Karpas-422 (cell line): ENCODE measurements around the gene CBL. TPM values are rescaled to one million over a fixed set of nuclear protein-coding genes. Genes with fewer than 3 reads are reported as not detected.
"Not testable (repeated sequence)": the region's sequence is repeated elsewhere in the genome, so short reads cannot be mapped to it uniquely, and the experiment has no call there.

ENCODE experiments used
- DNase-seq: peaks from one replicate; pipeline ENCODE4 v3.0.0-alpha.2; 2015
- H2AFZ ChIP-seq: fragments of 200-600 bp; sonication (generic); 2 replicates; pipeline ENCODE4 v1.6.1; 2014; ENCODE audit warnings: antibody characterized with exemption, low read length, mixed read lengths
- H3K27ac ChIP-seq: fragments of 200-600 bp; sonication (generic); 2 replicates; pipeline ENCODE4 v1.5.1; 2014; ENCODE audit warnings: mild to moderate bottlenecking, low read length, moderate library complexity
- H3K27me3 ChIP-seq: fragments of 200-600 bp; sonication (generic); 2 replicates; pipeline ENCODE4 v1.6.1; 2014; ENCODE audit warnings: low read length, mixed read lengths
- H3K36me3 ChIP-seq: fragments of 200-600 bp; sonication (generic); 2 replicates; pipeline ENCODE4 v1.6.1; 2014; ENCODE audit warnings: low read length, mixed read lengths; ENCODE audit not compliant: insufficient read depth
- H3K4me1 ChIP-seq: fragments of 200-600 bp; sonication (generic); 2 replicates; pipeline ENCODE4 v1.6.1; 2014; ENCODE audit warnings: mild to moderate bottlenecking, low read length, mixed read lengths
- H3K4me2 ChIP-seq: fragments of 200-600 bp; sonication (generic); 2 replicates; pipeline ENCODE4 v1.6.1; 2014; ENCODE audit warnings: low read length, low read depth, mild to moderate bottlenecking; ENCODE audit not compliant: poor library complexity, severe bottlenecking
- H3K4me3 ChIP-seq: fragments of 200-600 bp; sonication (generic); 2 replicates; pipeline ENCODE4 v1.5.1; 2014; ENCODE audit warnings: mild to moderate bottlenecking, antibody characterized with exemption, low read length, mixed read lengths
- H3K79me2 ChIP-seq: fragments of 200-600 bp; sonication (generic); 2 replicates; pipeline ENCODE4 v1.6.1; 2014; ENCODE audit warnings: mild to moderate bottlenecking, low read length, mixed read lengths
- H3K9ac ChIP-seq: fragments of 200-600 bp; sonication (generic); 2 replicates; pipeline ENCODE4 v1.6.0; 2014; ENCODE audit warnings: low read length
- H3K9me2 ChIP-seq: fragments of 200-600 bp; sonication (generic), shearing (Covaris generic); replicated peaks from 2 replicates; pipeline ENCODE4 v1.6.0; 2014; ENCODE audit warnings: mild to moderate bottlenecking, low read length, moderate library complexity; ENCODE audit not compliant: insufficient read depth
- H3K9me3 ChIP-seq: fragments of 300-700, 200-600 bp; sonication (generic); 2 replicates; pipeline ENCODE4 v1.6.1; 2014; ENCODE audit warnings: low read length, mixed read lengths
- H4K20me1 ChIP-seq: fragments of 200-600 bp; sonication (generic); 2 replicates; pipeline ENCODE4 v1.6.1; 2014; ENCODE audit warnings: mild to moderate bottlenecking, antibody characterized with exemption, low read length, low read depth; ENCODE audit not compliant: insufficient read depth
- total RNA-seq: library from RNA; depleted of rRNA; stranded (reverse); fragments of >200 nt; shearing (Covaris generic); gene quantifications from 2 replicates; pipeline ENCODE4 v1.2.3, GENCODE V29; 2014; ENCODE audit warnings: low replicate concordance

The CBL gene
- total RNA-seq, 1 experiment from 2014 or later, result 34.0 TPM

GRCh38 chr11:119179983-119180382 lies 26.2 kb upstream of the CBL start:
- Histone ChIP-seq H3K4me3 (no peak overlapping the region), H2AFZ (no peak overlapping the region), H3K27ac (no peak overlapping the region), H3K9me2 (no peaks in the 10 kb centered on the region), H3K79me2 (no peaks in the 10 kb centered on the region), H3K4me2 (no peak overlapping the region), H3K9me3 (no peaks in the 10 kb centered on the region), H3K4me1 (no peaks in the 10 kb centered on the region), H3K36me3 (no peaks in the 10 kb centered on the region), H3K27me3 (no peaks in the 10 kb centered on the region), H4K20me1 (no peaks in the 10 kb centered on the region), H3K9ac (no peak overlapping the region)
- no peak for DNase-seq

- no peak overlapping the region for H2AFZ ChIP-seq
- H3K9ac ChIP-seq, result no peak overlapping the region
- no peak overlapping the region for H3K4me2 ChIP-seq
- no peaks in the 10 kb centered on the region for H3K27me3 ChIP-seq
- no peaks in the 10 kb centered on the region for H3K9me2 ChIP-seq
- H3K36me3 ChIP-seq, result no peaks in the 10 kb centered on the region
- no peak overlapping the region for H3K4me3 ChIP-seq
- H3K27ac ChIP-seq, result no peak overlapping the region
- H3K4me1 ChIP-seq, result no peaks in the 10 kb centered on the region
- H3K79me2 ChIP-seq, result no peaks in the 10 kb centered on the region
- no peak for DNase-seq
- no peaks in the 10 kb centered on the region for H4K20me1 ChIP-seq
- H3K9me3 ChIP-seq, result no peaks in the 10 kb centered on the region
Measured at GRCh38 chr11:119180729-119181676, 25.1 kb upstream of the CBL start.

GRCh38 chr11:119181677-119182412 lies 24.3 kb upstream of the CBL start:
- no peaks in the 10 kb centered on the region for H3K27me3 ChIP-seq
- no peak overlapping the region for H3K9ac ChIP-seq
- H3K9me2 ChIP-seq, result no peaks in the 10 kb centered on the region
- H4K20me1 ChIP-seq, result no peaks in the 10 kb centered on the region
- H3K36me3 ChIP-seq, result no peaks in the 10 kb centered on the region
- H2AFZ ChIP-seq, result no peak overlapping the region
- no peaks in the 10 kb centered on the region for H3K9me3 ChIP-seq
- H3K4me3 ChIP-seq, result no peak overlapping the region
- no peak for DNase-seq
- H3K4me2 ChIP-seq, result no peak overlapping the region
- no peaks in the 10 kb centered on the region for H3K4me1 ChIP-seq
- H3K79me2 ChIP-seq, result no peaks in the 10 kb centered on the region
- H3K27ac ChIP-seq, result no peak overlapping the region

- H3K79me2 ChIP-seq, H3K4me2 ChIP-seq, H3K9me3 ChIP-seq, DNase-seq, H3K4me1 ChIP-seq, H3K4me3 ChIP-seq, H3K9me2 ChIP-seq, H3K27me3 ChIP-seq, H3K9ac ChIP-seq, H2AFZ ChIP-seq, H4K20me1 ChIP-seq, H3K27ac ChIP-seq, H3K36me3 ChIP-seq: not testable (repeated sequence)
Measured at GRCh38 chr11:119184399-119184798, 21.7 kb upstream of the CBL start.

- no peaks in the 10 kb centered on the region for H3K27me3 ChIP-seq
- no peak overlapping the region for H3K9ac ChIP-seq
- H3K9me3 ChIP-seq, result no peaks in the 10 kb centered on the region
- no peak overlapping the region for H3K4me3 ChIP-seq
- no peaks in the 10 kb centered on the region for H4K20me1 ChIP-seq
- no peak overlapping the region for H2AFZ ChIP-seq
- DNase-seq, result no peak
- H3K4me1 ChIP-seq, result no peaks in the 10 kb centered on the region
- H3K27ac ChIP-seq, result no peak overlapping the region
- H3K79me2 ChIP-seq, result no peaks in the 10 kb centered on the region
- H3K9me2 ChIP-seq, result no peaks in the 10 kb centered on the region
- no peak overlapping the region for H3K4me2 ChIP-seq
- no peaks in the 10 kb centered on the region for H3K36me3 ChIP-seq
Measured at GRCh38 chr11:119185981-119186634, 20.0 kb upstream of the CBL start.

- Histone ChIP-seq H3K9me3 (no peaks in the 10 kb centered on the region), H3K36me3 (no peaks in the 10 kb centered on the region), H3K79me2 (no peaks in the 10 kb centered on the region), H2AFZ (no peak overlapping the region), H3K9ac (no peak overlapping the region), H3K4me1 (no peaks in the 10 kb centered on the region), H3K4me3 (no peak overlapping the region), H3K27ac (no peak overlapping the region), H3K27me3 (no peaks in the 10 kb centered on the region), H3K4me2 (no peak overlapping the region), H4K20me1 (no peaks in the 10 kb centered on the region), H3K9me2 (no peaks in the 10 kb centered on the region)
- DNase-seq, result no peak
Measured at GRCh38 chr11:119187123-119187892, 18.8 kb upstream of the CBL start.

- Histone ChIP-seq H4K20me1 (no peaks in the 10 kb centered on the region), H3K9ac (no peak overlapping the region), H3K4me1 (no peaks in the 10 kb centered on the region), H3K27me3 (no peaks in the 10 kb centered on the region), H3K9me3 (no peaks in the 10 kb centered on the region), H3K36me3 (no peaks in the 10 kb centered on the region), H2AFZ (no peak overlapping the region), H3K27ac (no peak overlapping the region), H3K9me2 (no peaks in the 10 kb centered on the region), H3K4me3 (no peak overlapping the region), H3K79me2 (no peaks in the 10 kb centered on the region), H3K4me2 (no peak overlapping the region)
- DNase-seq, result no peak
Measured at GRCh38 chr11:119188067-119188466, 18.1 kb upstream of the CBL start.
